Activated CD4-positive, alpha-beta T cell treated with anti-CD3 and anti-CD28 coated beads, Interleukin-2, Interleukin-4, amounts not matched to agents 100 ng/mL and 50 ng/mL, durations not matched to agents 16 hours and 8 hours (primary cell): ENCODE measurements around the gene SOST.

Experiments used
- DNase-seq: peaks from one replicate; pipeline ENCODE4 v3.0.0-alpha.2; 2020; ENCODE audit warnings: low spot score

Gene SOST

GRCh38 chr17:43741636-43742035 is 17.0 kb downstream of the SOST start:
- no peak for DNase-seq

DNA sequence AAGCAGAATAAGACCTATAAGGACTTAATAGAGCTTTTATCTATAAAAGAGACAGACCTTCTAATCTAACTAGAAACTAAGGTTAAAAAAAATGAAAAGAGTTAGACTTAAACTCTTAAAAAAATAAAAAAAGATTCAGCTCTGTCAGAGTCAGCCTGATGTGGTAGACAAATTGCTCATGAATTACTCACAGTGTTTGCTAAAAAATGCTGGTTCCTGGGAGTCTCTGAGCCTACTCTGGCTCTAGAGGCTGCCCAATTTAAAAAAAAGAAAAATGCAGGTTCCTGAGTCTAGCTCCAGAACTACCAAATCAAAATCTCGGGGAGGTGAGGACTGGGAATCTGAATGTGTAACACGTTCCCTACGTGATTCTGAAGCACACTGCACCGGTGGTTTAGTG is 18.1 kb downstream of the SOST start:
- DNase-seq = no peak

DNA sequence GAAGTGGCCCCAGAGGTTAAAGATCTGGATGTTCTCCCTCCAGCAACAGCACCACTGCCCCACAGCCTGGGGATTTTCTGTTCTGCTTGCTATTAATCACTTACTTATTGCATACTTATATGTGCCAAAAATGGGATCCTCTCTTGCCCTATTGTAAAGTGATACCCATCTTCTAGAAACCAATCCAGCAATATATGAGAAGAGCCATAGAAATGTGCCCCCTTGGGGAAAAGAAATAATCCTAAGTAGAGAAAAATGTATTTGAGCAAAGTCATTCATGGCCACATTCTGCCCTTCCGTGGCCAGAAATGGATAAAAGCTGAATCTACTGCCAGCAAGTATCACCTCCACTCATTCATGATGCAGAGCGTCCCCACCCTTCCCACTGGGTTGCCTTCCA is 20.9 kb downstream of the SOST start:
- no peak for DNase-seq

GRCh38 chr17:43736389-43736788 is 22.2 kb downstream of the SOST start:
- no peak for DNase-seq

DNA sequence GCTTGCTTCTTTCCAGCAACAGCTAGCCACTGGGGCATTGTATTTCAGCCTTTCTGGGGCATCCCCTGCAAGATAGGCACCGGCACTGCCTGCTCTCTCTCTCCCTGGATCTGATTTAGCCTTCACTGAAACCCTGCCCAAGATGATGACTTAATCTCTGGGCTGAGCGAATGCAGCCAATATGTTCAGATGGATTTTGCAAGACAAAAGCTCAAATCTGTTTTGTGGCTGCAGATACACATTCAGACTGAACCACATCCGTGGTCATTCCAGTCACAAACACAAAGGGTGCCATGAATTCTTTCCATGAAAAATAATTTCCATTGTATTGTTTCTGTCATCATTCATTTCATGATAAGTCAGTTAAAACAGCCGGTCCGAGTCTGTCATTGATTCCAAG is 24.2 kb downstream of the SOST start:
- no peak for DNase-seq

GRCh38 chr17:43733956-43734355 is 24.6 kb downstream of the SOST start:
- no peak for DNase-seq

- DNase-seq = no peak
Measured at GRCh38 chr17:43732958-43733357, 25.6 kb downstream of the SOST start.

GRCh38 chr17:43728081-43728480 is 30.5 kb downstream of the SOST start:
- no peak for DNase-seq

- no peak for DNase-seq
Measured at GRCh38 chr17:43723697-43724359, 34.8 kb downstream of the SOST start.

DNA sequence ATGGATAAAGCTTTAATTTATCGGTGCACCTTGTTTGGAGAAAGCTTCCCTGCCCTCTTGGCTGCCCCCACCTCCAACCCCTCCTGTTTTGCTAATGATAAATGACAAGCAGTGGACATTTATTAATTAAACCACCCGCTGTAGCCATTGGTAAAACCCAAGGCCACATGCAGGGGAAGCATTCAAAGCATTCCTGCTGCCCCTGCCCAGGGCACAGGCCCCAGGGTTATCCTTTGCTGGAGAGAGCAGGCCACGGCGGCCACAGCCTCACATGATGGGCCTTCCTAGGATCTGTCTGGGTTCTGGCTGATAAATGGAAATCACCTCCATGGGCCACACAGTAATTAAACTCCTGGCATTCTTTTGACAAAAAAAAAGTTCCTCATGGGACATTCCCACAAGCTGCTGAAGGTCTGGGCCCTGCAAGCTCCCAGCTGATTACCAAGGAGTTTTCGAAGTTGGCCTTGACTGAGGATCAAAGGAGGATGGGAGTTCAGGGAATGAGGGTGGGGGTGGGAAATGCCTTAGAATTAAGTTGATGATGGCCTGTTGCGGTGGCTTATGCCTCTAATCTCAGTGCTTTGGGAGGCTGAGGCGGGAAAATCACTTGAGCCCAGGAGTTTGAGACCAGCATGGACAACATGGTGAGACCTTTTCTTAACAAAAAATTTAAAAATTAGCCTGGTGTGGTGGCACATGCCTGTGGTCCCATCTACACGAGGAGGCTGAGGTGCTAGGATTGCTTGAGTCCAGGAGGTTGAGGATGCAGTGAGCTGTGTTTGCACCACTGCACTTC is 35.5 kb downstream of the SOST start:
- DNase-seq = no peak

GRCh38 chr17:43722269-43722619 is 36.3 kb downstream of the SOST start:
- DNase-seq = no peak

DNA sequence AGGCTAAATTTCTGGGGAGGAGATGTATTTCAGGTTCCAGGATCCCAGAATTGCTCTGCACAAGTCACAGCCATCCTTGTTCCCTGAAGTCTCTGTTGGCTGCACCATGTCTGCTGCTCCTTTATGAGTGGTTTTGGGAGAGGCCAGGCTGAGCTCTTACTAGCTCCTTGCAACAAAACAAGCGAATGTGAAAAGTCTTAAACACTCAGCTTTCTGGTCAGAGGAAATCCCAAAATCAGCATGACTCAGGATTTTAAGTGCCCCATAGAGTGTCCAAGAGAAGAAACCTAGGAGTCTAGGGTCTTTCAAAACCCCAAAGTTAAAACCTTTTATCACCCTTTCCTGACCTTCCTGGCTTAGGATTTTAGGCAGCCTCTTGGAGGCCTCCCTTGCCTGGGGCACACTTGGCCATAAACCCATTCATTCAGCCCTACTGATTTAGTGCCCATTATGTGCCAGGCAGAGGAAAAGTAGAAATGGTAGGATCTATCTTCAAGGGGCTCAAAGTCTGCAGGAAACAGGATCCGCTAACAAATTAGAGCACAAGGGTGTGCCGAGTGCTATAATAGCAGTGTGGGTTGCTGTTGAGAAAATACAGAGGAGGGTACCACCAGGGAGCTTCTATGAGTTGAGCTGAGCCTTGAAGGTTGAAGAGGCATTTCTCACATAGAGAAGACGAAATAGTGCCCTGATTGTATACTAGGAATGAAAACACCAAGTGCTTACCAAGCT is 36.9 kb downstream of the SOST start:
- no peak for DNase-seq

- peak; percentile 81 for DNase-seq
Measured at GRCh38 chr17:43720311-43721060, 38.1 kb downstream of the SOST start.

DNA sequence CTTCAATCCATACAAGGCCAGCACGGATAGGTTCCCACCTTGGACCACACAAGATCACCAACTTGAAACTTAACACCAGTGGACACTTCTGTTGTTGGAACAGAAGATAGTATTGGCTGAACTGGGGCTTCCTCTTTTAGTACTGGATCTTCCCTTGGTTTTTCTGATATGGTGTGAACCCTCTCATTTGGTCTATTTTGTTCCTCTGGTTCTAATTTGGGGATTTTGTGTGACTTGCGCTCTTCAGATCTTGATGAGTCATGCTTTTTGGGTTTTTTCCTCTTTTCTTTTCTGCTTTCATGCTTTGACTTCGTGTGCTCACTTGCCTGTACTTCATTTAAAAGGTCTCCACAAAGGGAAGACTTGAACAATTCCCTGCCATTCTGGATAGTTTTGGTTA is 39.0 kb downstream of the SOST start:
- no peak for DNase-seq

GRCh38 chr17:43718544-43718943 is 40.0 kb downstream of the SOST start:
- DNase-seq = no peak

- DNase-seq = no peak
Measured at GRCh38 chr17:43717913-43718312, 40.7 kb downstream of the SOST start.

DNA sequence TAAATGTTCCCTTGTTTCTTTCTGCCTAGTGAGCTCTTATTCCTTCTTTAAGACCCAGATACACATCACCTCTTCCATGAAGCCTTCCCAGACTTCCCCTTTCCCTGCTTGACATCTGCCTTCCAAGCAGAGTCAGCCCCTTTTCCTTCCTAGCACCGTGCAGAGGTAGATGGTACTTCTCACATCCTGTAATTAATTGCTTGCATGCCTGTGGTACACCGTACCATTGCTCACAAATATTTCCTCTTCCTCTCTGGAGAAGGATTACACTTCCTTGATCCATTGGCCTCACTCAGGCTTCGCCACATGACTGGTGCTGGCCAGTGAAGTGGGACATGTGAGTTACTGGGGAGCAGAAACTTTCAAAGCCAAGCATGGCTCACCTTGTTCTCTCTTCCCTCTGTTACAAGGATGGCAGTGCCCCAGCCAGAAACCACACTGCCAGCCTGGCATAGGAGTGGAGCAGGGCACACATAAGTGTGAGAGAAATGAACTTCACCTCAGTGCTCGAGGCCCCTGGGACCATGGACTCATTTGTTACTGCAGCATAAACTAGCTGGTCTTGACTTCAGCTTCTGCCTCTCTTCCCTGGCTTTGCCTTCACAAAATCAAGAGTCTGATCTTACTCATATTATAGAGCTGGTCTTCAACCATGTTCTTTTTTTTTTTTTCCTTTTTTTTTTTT is 44.0 kb downstream of the SOST start:
- no peak for DNase-seq

GRCh38 chr17:43713494-43714162 is 45.0 kb downstream of the SOST start:
- peak; percentile 14 for DNase-seq

DNA sequence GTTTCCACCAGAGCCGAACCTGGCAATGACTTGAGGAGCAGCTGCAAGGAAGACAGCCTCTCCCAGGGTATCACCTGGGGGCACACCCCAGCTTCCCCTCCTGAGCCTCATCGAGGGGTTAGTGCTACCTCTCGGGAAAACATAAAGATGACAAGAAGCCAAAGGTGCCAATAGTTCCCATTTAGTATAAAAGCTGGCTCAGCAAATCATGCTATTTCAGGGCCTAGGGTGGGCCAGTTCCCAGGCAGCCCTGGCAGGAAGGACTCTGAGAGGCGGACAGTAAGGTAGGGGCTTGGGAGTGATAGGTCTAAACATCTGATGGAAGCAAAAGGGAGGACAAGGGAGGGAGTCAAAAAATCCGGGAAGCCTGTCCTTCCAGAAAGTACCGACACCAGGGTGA is 46.2 kb downstream of the SOST start:
- no peak for DNase-seq

GRCh38 chr17:43710101-43710500 is 48.5 kb downstream of the SOST start:
- no peak for DNase-seq

GRCh38 chr17:43709210-43709609 is 49.4 kb downstream of the SOST start:
- DNase-seq = no peak
